Ovary (tissue), 3 donors: ENCODE data around the gene MBTPS2.
"Not testable (repeated sequence)": the region's sequence is repeated elsewhere in the genome, so short reads cannot be mapped to it uniquely, and the experiment has no call there.

Experiments used
- CTCF ChIP-seq, 3 donors: fragments of 450-650 bp in 2 of 3; fragments of 200-600 bp in 1 of 3; IDR thresholded peaks; one replicate each; pipeline versions ENCODE4 v1.5.1 to v1.8.0; 2016 to 2022; ENCODE audit warnings: antibody characterized with exemption in 3 of 3, mild to moderate bottlenecking in 1 of 3
- POLR2A ChIP-seq: fragments of 450-650 bp; IDR thresholded peaks from one replicate; pipeline ENCODE4 v1.6.1; 2017; ENCODE audit warnings: antibody characterized with exemption, mild to moderate bottlenecking, moderate library complexity
- donor health status: DM: no; HTN: no; CAD: no.

GRCh38 chrX:21874182-21874581 is 34.8 kb downstream of the MBTPS2 start:
- TF ChIP-seq CTCF (IDR thresholded peaks at IDR 0.05); POLR2A: not testable (repeated sequence)
